ENCODE measurements around the gene LILRB4. TPM values are rescaled to one million over a fixed set of nuclear protein-coding genes. Genes with fewer than 3 reads are reported as not detected.

LILRB4 gene
- not detected in 2 replicates for total RNA-seq (2012; rRNA removed)
- polyA plus RNA-seq (2012; rRNA removed) = not detected in 2 replicates
- not detected in 2 replicates for polyA plus RNA-seq (2012; cell fraction: cytosol; rRNA removed)
- polyA plus RNA-seq (2012; cell fraction: nucleus; rRNA removed; ENCODE audit: low replicate concordance) = not detected in 2 replicates
- Bru-seq, nascent RNA = not detected
- BruChase-seq, experiment 1, labeled RNA remaining after a 6-hour chase = not detected
- not detected for BruChase-seq, experiment 2, labeled RNA remaining after a 2-hour chase
- long read RNA-seq = 0 reads

- Histone ChIP-seq H2BK5ac (ENCODE audit: low read depth, low read length, poor library complexity, severe bottlenecking) (no peak within 1 kb of the TSS), H3K4ac (ENCODE audit: low read depth, low read length) (no peak within 1 kb of the TSS), H3K4me1 (ENCODE audit: control insufficient read depth, insufficient read depth, low read length) (no peaks in the 10 kb centered on the region), H2AK5ac (ENCODE audit: low read depth, low read length) (no peak within 1 kb of the TSS), H3K9me1 (ENCODE audit: insufficient read depth, low read length) (no peaks in the 10 kb centered on the region), H2AK9ac (replicated peaks; ENCODE audit: low read depth, low read length, poor library complexity) (no peak within 1 kb of the TSS), H2BK20ac (ENCODE audit: low read depth, low read length) (no peak within 1 kb of the TSS), H4K8ac (ENCODE audit: low read depth in 2 of 2, low read length in 2 of 2) (no peak within 1 kb of the TSS), H4K5ac (ENCODE audit: low read depth, low read length) (no peak within 1 kb of the TSS), H4K20me1 (ENCODE audit: insufficient read depth, low read length) (no peaks in the 10 kb centered on the region), H3K79me1 (ENCODE audit: low read depth in 1 of 2, low read length in 2 of 2) (no peaks in the 10 kb centered on the region), H3K9ac (ENCODE audit: low read depth, low read length) (no peak within 1 kb of the TSS), H3K27me3 (ENCODE audit: control insufficient read depth, insufficient read depth, low read length) (no peaks in the 10 kb centered on the region), H3K9me3 (ENCODE audit: control insufficient read depth, insufficient read depth, low read length) (peaks cover 49% of the 10 kb centered on the region), H3K56ac (ENCODE audit: extremely low read depth, insufficient read depth, low read length) (no peak within 1 kb of the TSS), H3K23ac (ENCODE audit: low read depth, low read length) (no peak within 1 kb of the TSS), H2AFZ (replicated peaks; ENCODE audit: low read length, poor library complexity) (no peak within 1 kb of the TSS), H4K91ac (ENCODE audit: insufficient read depth, low read depth, low read length) (no peak within 1 kb of the TSS), H3K14ac (replicated peaks; ENCODE audit: low read depth, low read length) (no peak within 1 kb of the TSS), H3K4me3 (ENCODE audit: insufficient read depth, low read depth, low read length) (no peak within 1 kb of the TSS), H3K18ac (ENCODE audit: low read depth, low read length) (no peak within 1 kb of the TSS), H3K27ac (ENCODE audit: insufficient read depth, low read length) (no peak within 1 kb of the TSS), H3K4me2 (ENCODE audit: low read depth, low read length) (no peak within 1 kb of the TSS), H2BK120ac (ENCODE audit: low read depth, low read length) (no peak within 1 kb of the TSS), H2BK15ac (ENCODE audit: low read depth, low read length) (no peak within 1 kb of the TSS), H3K36me3 (ENCODE audit: control insufficient read depth, insufficient read depth, low read length) (no peaks in the 10 kb centered on the region)
- ATAC-seq (ENCODE audit: low read depth) (no peak), DNase-seq (no peak)
- WGBS, 2 experiments (ENCODE audit: extremely low coverage in 2 of 2, insufficient read length in 1 of 2) = 40% methylated on average over 1 of the region's 7 CpGs; no CpG with 5 or more reads in 1 of the 2 experiments
- ChIA-PET POLR2A (ENCODE audit: unreplicated experiment) (no interaction called here), CTCF (no interaction called here)
- in situ Hi-C loops (cut with MboI; ENCODE audit: low sequenced_read_pairs) = no loop called here
- no peak for TF ChIP-seq ELK1 (IDR thresholded peaks at IDR 0.05; ENCODE audit: borderline replicate concordance, low read depth, low read length)
- no peak for TF ChIP-seq RFX5 (IDR thresholded peaks at IDR 0.05; ENCODE audit: low read depth, low read length)
- no peak for TF ChIP-seq CEBPB (IDR thresholded peaks at IDR 0.05; ENCODE audit: low read depth, low read length)
- TF ChIP-seq MAFK (IDR thresholded peaks at IDR 0.05; ENCODE audit: low read depth, low read length) = no peak
- TF ChIP-seq RAD21 (IDR thresholded peaks at IDR 0.05; ENCODE audit: low read length) = no peak
- no peak for TF ChIP-seq CHD1 (IDR thresholded peaks at IDR 0.05; ENCODE audit: low read depth, low read length)
- no peak for TF ChIP-seq USF2 (IDR thresholded peaks at IDR 0.05; ENCODE audit: low read depth, low read length)
- no peak for TF ChIP-seq CTCF (conservative IDR thresholded peaks at IDR 0.05; ENCODE audit: low read depth, low read length)
- TF ChIP-seq BHLHE40 (IDR thresholded peaks at IDR 0.05; ENCODE audit: low read depth, low read length) = no peak
- no peak for TF ChIP-seq NFE2L2 (IDR thresholded peaks at IDR 0.05; ENCODE audit: low read depth, low read length)
- TF ChIP-seq RCOR1 (IDR thresholded peaks at IDR 0.05; ENCODE audit: insufficient replicate concordance, low read length) = no peak
- no peak for TF ChIP-seq FOS (IDR thresholded peaks at IDR 0.05; ENCODE audit: low read depth, low read length)
- no peak for TF ChIP-seq POLR2A (IDR thresholded peaks at IDR 0.05; ENCODE audit: low read depth, low read length)
- TF ChIP-seq MAZ (IDR thresholded peaks at IDR 0.05; ENCODE audit: borderline replicate concordance, low read depth, low read length) = no peak
- no peak for TF ChIP-seq MXI1 (IDR thresholded peaks at IDR 0.05; ENCODE audit: borderline replicate concordance, low read depth, low read length)
- no peak for TF ChIP-seq SMC3 (IDR thresholded peaks at IDR 0.05; ENCODE audit: low read depth, low read length)
- intact Hi-C loops (cut with micrococcal nuclease) = no loop called here
- dilution Hi-C loops (cut with HindIII; ENCODE audit: low sequenced_read_pairs, unreplicated experiment) = no loop called here
- no TSS peak for BruUV-seq (replicated peaks)
Observed at GRCh38 chr19:54662730-54663129, at the start of gene LILRB4. TSS of gene LILRB4 (plus strand) at chr19:54662985. CDS start at chr19:54663034, 49 bp downstream.

All from IMR-90 (cell line).